IMR-90 (cell line): ENCODE data around the gene PON2. TPM values are rescaled to one million over a fixed set of nuclear protein-coding genes. Genes with fewer than 3 reads are reported as not detected.

Experiments used
- ATAC-seq: fragments of 200-7000 bp; cut with Tn5 transposase; 2 replicates; pipeline ENCODE4 v1.9.1; 2020; ENCODE audit warnings: low read depth, mild to moderate bottlenecking, moderate library complexity
- BruUV-seq: library from RNA; stranded (reverse); fragments of 400-500 nt; replicated peaks from 2 replicates; lab custom pipeline; 2021; lab: Mats Ljungman, UMichigan
- CTCF ChIA-PET: fragments of 300-600 bp; formaldehyde crosslinking; extraction: SDS; loops from one replicate; lab custom pipeline; 2021; ENCODE audit warnings: antibody characterized with exemption; lab: Yijun Ruan, JAX
- POLR2A ChIA-PET: fragments of 300-600 bp; sonication (Branson Sonifier 250); formaldehyde crosslinking; loops from one replicate; lab custom pipeline; 2022; ENCODE audit warnings: antibody characterized with exemption; ENCODE audit not compliant: unreplicated experiment; lab: Charles Lee
- DNase-seq: peaks from one replicate; pipeline ENCODE4 v3.0.0; 2013
- H2AFZ ChIP-seq: replicated peaks from 2 replicates; pipeline ENCODE3; 2013; ENCODE audit warnings: low read length, mild to moderate bottlenecking; ENCODE audit not compliant: poor library complexity
- H2AK5ac ChIP-seq: 2 replicates; pipeline ENCODE4 v1.6.1; 2013; ENCODE audit warnings: low read depth, low read length, inconsistent platforms
- H2AK9ac ChIP-seq: replicated peaks from 2 replicates; pipeline ENCODE3; 2013; ENCODE audit warnings: mild to moderate bottlenecking, low read depth, low read length, moderate library complexity; ENCODE audit not compliant: poor library complexity
- H2BK120ac ChIP-seq: 2 replicates; pipeline ENCODE4 v1.6.1; 2013; ENCODE audit warnings: low read depth, low read length, inconsistent platforms
- H2BK15ac ChIP-seq: 3 replicates; pipeline ENCODE4 v1.6.1; 2013; ENCODE audit warnings: low read depth, low read length, inconsistent platforms
- H2BK20ac ChIP-seq: 2 replicates; pipeline ENCODE4 v1.6.1; 2013; ENCODE audit warnings: low read depth, mild to moderate bottlenecking, inconsistent platforms, low read length, moderate library complexity
- H2BK5ac ChIP-seq: 2 replicates; pipeline ENCODE4 v1.6.1; 2013; ENCODE audit warnings: mild to moderate bottlenecking, low read depth, low read length, inconsistent platforms; ENCODE audit not compliant: poor library complexity, severe bottlenecking
- H3K14ac ChIP-seq: replicated peaks from 2 replicates; pipeline ENCODE4 v1.6.1; 2013; ENCODE audit warnings: low read depth, low read length, inconsistent platforms
- H3K18ac ChIP-seq: 2 replicates; pipeline ENCODE4 v1.6.1; 2013; ENCODE audit warnings: low read depth, low read length, control low read depth
- H3K23ac ChIP-seq: 2 replicates; pipeline ENCODE4 v1.6.1; 2013; ENCODE audit warnings: low read depth, low read length, inconsistent platforms
- H3K27ac ChIP-seq: 2 replicates; pipeline ENCODE4 v1.5.1; 2013; ENCODE audit warnings: mild to moderate bottlenecking, control low read depth, low read length; ENCODE audit not compliant: insufficient read depth
- H3K27me3 ChIP-seq: 2 replicates; pipeline ENCODE4 v1.6.1; 2013; ENCODE audit warnings: low read length; ENCODE audit not compliant: control insufficient read depth, insufficient read depth
- H3K36me3 ChIP-seq: 2 replicates; pipeline ENCODE4 v1.6.1; 2013; ENCODE audit warnings: low read length, mixed read lengths; ENCODE audit not compliant: control insufficient read depth, insufficient read depth
- H3K4ac ChIP-seq: 2 replicates; pipeline ENCODE4 v1.6.1; 2013; ENCODE audit warnings: low read depth, low read length, inconsistent platforms
- H3K4me1 ChIP-seq: 2 replicates; pipeline ENCODE4 v1.6.1; 2013; ENCODE audit warnings: low read length, mixed read lengths; ENCODE audit not compliant: control insufficient read depth, insufficient read depth
- H3K4me2 ChIP-seq: 2 replicates; pipeline ENCODE4 v1.6.1; 2013; ENCODE audit warnings: low read depth, mild to moderate bottlenecking, control low read depth, low read length, moderate library complexity
- H3K4me3 ChIP-seq: 2 replicates; pipeline ENCODE4 v1.5.1; 2013; ENCODE audit warnings: low read depth, mild to moderate bottlenecking, control low read depth, low read length, moderate library complexity; ENCODE audit not compliant: insufficient read depth
- H3K56ac ChIP-seq: 2 replicates; pipeline ENCODE4 v1.6.1; 2013; ENCODE audit warnings: low read length, inconsistent platforms; ENCODE audit not compliant: insufficient read depth; ENCODE audit errors: extremely low read depth
- H3K79me1 ChIP-seq, 2 experiments: 2 replicates each; pipeline ENCODE4 v1.6.1; 2013; ENCODE audit warnings: low read length in 2 of 2, inconsistent platforms in 1 of 2, low read depth in 1 of 2
- H3K9ac ChIP-seq: 2 replicates; pipeline ENCODE4 v1.6.1; 2013; ENCODE audit warnings: low read depth, low read length, control low read depth
- H3K9me1 ChIP-seq: 2 replicates; pipeline ENCODE4 v1.6.1; 2013; ENCODE audit warnings: low read length, inconsistent platforms; ENCODE audit not compliant: insufficient read depth
- H3K9me3 ChIP-seq: 2 replicates; pipeline ENCODE4 v1.6.1; 2013; ENCODE audit warnings: low read length; ENCODE audit not compliant: control insufficient read depth, insufficient read depth
- H4K20me1 ChIP-seq: 2 replicates; pipeline ENCODE4 v1.6.1; 2013; ENCODE audit warnings: low read length, inconsistent platforms; ENCODE audit not compliant: insufficient read depth
- H4K5ac ChIP-seq: 2 replicates; pipeline ENCODE4 v1.6.1; 2013; ENCODE audit warnings: mild to moderate bottlenecking, low read depth, low read length, control low read depth
- H4K8ac ChIP-seq, 2 experiments: 2 replicates each; pipeline ENCODE4 v1.6.1; 2013; ENCODE audit warnings: low read depth in 2 of 2, low read length in 2 of 2, control low read depth in 1 of 2, inconsistent platforms in 1 of 2
- H4K91ac ChIP-seq: 2 replicates; pipeline ENCODE4 v1.6.1; 2013; ENCODE audit warnings: low read depth, low read length, inconsistent platforms; ENCODE audit not compliant: insufficient read depth
- BHLHE40 ChIP-seq: fragments of 150-350 bp; IDR thresholded peaks from 2 replicates; pipeline ENCODE4 v1.6.1; 2016; ENCODE audit warnings: mild to moderate bottlenecking, low read depth, low read length
- CEBPB ChIP-seq: IDR thresholded peaks from 2 replicates; pipeline ENCODE4 v1.6.1; 2012; ENCODE audit warnings: low read depth, low read length, improper control_type of control experiment
- CHD1 ChIP-seq: IDR thresholded peaks from 2 replicates; pipeline ENCODE4 v1.6.1; 2012; ENCODE audit warnings: low read depth, low read length, improper control_type of control experiment
- ELK1 ChIP-seq: fragments of 150-350 bp; IDR thresholded peaks from 2 replicates; pipeline ENCODE4 v1.6.1; 2016; ENCODE audit warnings: low read depth, mild to moderate bottlenecking, low read length, moderate library complexity, borderline replicate concordance
- FOS ChIP-seq: fragments of 150-350 bp; IDR thresholded peaks from 2 replicates; pipeline ENCODE4 v1.6.1; 2016; ENCODE audit warnings: low read depth, low read length
- MAZ ChIP-seq: IDR thresholded peaks from 2 replicates; pipeline ENCODE4 v1.6.1; 2012; ENCODE audit warnings: low read depth, mild to moderate bottlenecking, low read length, improper control_type of control experiment, moderate library complexity, borderline replicate concordance
- MXI1 ChIP-seq: IDR thresholded peaks from 2 replicates; pipeline ENCODE4 v1.6.1; 2012; ENCODE audit warnings: low read depth, mild to moderate bottlenecking, low read length, moderate library complexity, borderline replicate concordance
- NFE2L2 ChIP-seq: fragments of 150-350 bp; IDR thresholded peaks from 2 replicates; pipeline ENCODE4 v1.6.1; 2016; ENCODE audit warnings: low read depth, mild to moderate bottlenecking, low read length
- POLR2A ChIP-seq: IDR thresholded peaks from 2 replicates; pipeline ENCODE4 v1.6.1; 2012; ENCODE audit warnings: mild to moderate bottlenecking, low read depth, low read length
- RCOR1 ChIP-seq: IDR thresholded peaks from 2 replicates; pipeline ENCODE4 v1.6.1; 2012; ENCODE audit warnings: mild to moderate bottlenecking, low read length, improper control_type of control experiment; ENCODE audit not compliant: insufficient replicate concordance
- RFX5 ChIP-seq: IDR thresholded peaks from 2 replicates; pipeline ENCODE4 v1.8.0; 2012; ENCODE audit warnings: low read depth, mild to moderate bottlenecking, low read length, moderate library complexity
- WGBS, 2 experiments: methylation state at CpG; one replicate each; pipeline versions ENCODE4 v1.1.5 to v1.1.7; 2013; ENCODE audit warnings: missing lambda C conversion rate in 2 of 2; ENCODE audit not compliant: insufficient read length in 1 of 2; ENCODE audit errors: extremely low coverage in 2 of 2; 5-methylcytosine and 5-hydroxymethylcytosine counted together
- dilution Hi-C: fragments of 300-500 bp; cut with HindIII; formaldehyde crosslinking; loops from one replicate; pipeline ENCODE4 v1.14.3; 2018; ENCODE audit warnings: low sequenced_read_pairs; ENCODE audit not compliant: unreplicated experiment
- in situ Hi-C: fragments of 300-500 bp; cut with MboI; formaldehyde crosslinking; loops from 3 replicates; pipeline ENCODE4 v1.14.3; 2019; ENCODE audit warnings: low sequenced_read_pairs, inconsistent platforms, mixed read lengths
- intact Hi-C: fragments of 100-400 bp; cut with micrococcal nuclease; formaldehyde crosslinking; loops from 2 replicates; pipeline ENCODE4 v1.10.0; 2022
- polyA plus RNA-seq, 3 experiments: library from polyadenylated mRNA; depleted of rRNA; stranded (reverse); fragments of >200 nt; gene quantifications; 2 replicates each; pipeline ENCODE4 v1.2.3, GENCODE V29; 2012; ENCODE audit warnings: low replicate concordance in 1 of 3
- total RNA-seq: library from RNA; depleted of rRNA; stranded (reverse); fragments of >200 nt; gene quantifications from 2 replicates; pipeline ENCODE4 v1.2.3, GENCODE V29; 2012
- TF ChIP-seq, protein P1 (sequence below): conservative IDR thresholded peaks from 2 replicates; pipeline ENCODE4 v1.5.1; 2012; ENCODE audit warnings: mild to moderate bottlenecking, low read depth, low read length, improper control_type of control experiment

Gene PON2
- total and polyA plus RNA-seq, 2 of the 4 experiments (the other 2 are of a cell fraction): 36.2 to 65.7 TPM

GRCh38 chr7:95391761-95392160 is 43.1 kb downstream of the PON2 start:
- Histone ChIP-seq H2BK120ac (no peak overlapping the region), H2AK5ac (no peak overlapping the region), H3K9me1 (no peaks in the 10 kb centered on the region), H3K56ac (no peak overlapping the region), H4K8ac (no peak overlapping the region), H3K4me3 (no peak overlapping the region), H3K4me1 (no peaks in the 10 kb centered on the region), H3K9ac (no peak overlapping the region), H4K91ac (no peak overlapping the region), H2AK9ac (no peak overlapping the region), H3K23ac (no peak overlapping the region), H3K4me2 (no peak overlapping the region), H3K14ac (no peak overlapping the region), H4K5ac (no peak overlapping the region), H3K27me3 (peaks cover 4% of the 10 kb centered on the region), H2BK5ac (no peak overlapping the region), H3K9me3 (no peaks in the 10 kb centered on the region), H3K79me1 (no peaks in the 10 kb centered on the region), H3K4ac (no peak overlapping the region), H2BK15ac (no peak overlapping the region), H2BK20ac (no peak overlapping the region), H2AFZ (no peak overlapping the region), H3K18ac (no peak overlapping the region), H3K36me3 (no peaks in the 10 kb centered on the region), H3K27ac (no peak overlapping the region), H4K20me1 (no peaks in the 10 kb centered on the region)
- WGBS, 2 experiments: no CpG with 5 or more reads among the region's 2 CpGs
- DNase-seq (no peak), ATAC-seq (no peak)
- no TSS peak for BruUV-seq
- TF ChIP-seq CHD1 (no peak), RCOR1 (no peak), POLR2A (no peak), NFE2L2 (no peak), FOS (no peak), BHLHE40 (no peak), MAZ (no peak), RFX5 (no peak), MXI1 (no peak), CEBPB (no peak), ELK1 (no peak)
- TF ChIP-seq, protein P1, sequence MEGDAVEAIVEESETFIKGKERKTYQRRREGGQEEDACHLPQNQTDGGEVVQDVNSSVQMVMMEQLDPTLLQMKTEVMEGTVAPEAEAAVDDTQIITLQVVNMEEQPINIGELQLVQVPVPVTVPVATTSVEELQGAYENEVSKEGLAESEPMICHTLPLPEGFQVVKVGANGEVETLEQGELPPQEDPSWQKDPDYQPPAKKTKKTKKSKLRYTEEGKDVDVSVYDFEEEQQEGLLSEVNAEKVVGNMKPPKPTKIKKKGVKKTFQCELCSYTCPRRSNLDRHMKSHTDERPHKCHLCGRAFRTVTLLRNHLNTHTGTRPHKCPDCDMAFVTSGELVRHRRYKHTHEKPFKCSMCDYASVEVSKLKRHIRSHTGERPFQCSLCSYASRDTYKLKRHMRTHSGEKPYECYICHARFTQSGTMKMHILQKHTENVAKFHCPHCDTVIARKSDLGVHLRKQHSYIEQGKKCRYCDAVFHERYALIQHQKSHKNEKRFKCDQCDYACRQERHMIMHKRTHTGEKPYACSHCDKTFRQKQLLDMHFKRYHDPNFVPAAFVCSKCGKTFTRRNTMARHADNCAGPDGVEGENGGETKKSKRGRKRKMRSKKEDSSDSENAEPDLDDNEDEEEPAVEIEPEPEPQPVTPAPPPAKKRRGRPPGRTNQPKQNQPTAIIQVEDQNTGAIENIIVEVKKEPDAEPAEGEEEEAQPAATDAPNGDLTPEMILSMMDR: no peak
- in situ Hi-C loops: no loop called here
- intact Hi-C loops: no loop called here
- dilution Hi-C loops: no loop called here
- CTCF ChIA-PET: interaction anchor here (0.7 kb wide), 1 partner anchor 14 kb away, joined by 3 read pairs; no protein-coding TSS in a partner anchor
- POLR2A ChIA-PET: no interaction called here
